Upper lobe of right lung (tissue), 1 donor: Measurements from ENCODE around the gene MTR. TPM values are rescaled to one million over a fixed set of nuclear protein-coding genes. Genes with fewer than 3 reads are reported as not detected.

Experiments used
- ATAC-seq: fragments of 200-7000 bp; cut with Tn5 transposase; one replicate; pipeline ENCODE4 v1.9.1; 2020; ENCODE audit warnings: mild to moderate bottlenecking, moderate library complexity
- DNase-seq: peaks from one replicate; pipeline ENCODE4 v3.0.0-alpha.2; 2020
- H3K27ac ChIP-seq: fragments of 200-600 bp; one replicate; pipeline ENCODE4 v1.8.0; 2022
- H3K27me3 ChIP-seq: fragments of 200-600 bp; one replicate; pipeline ENCODE4 v1.8.0; 2022; ENCODE audit warnings: mild to moderate bottlenecking
- H3K36me3 ChIP-seq: fragments of 200-600 bp; one replicate; pipeline ENCODE4 v1.8.0; 2022
- H3K4me1 ChIP-seq: fragments of 200-600 bp; one replicate; pipeline ENCODE4 v1.8.0; 2022
- H3K4me3 ChIP-seq: fragments of 200-600 bp; one replicate; pipeline ENCODE4 v1.8.0; 2022; ENCODE audit warnings: mild to moderate bottlenecking
- H3K9me3 ChIP-seq: fragments of 200-600 bp; one replicate; pipeline ENCODE4 v1.8.0; 2022
- intact Hi-C: fragments of 100-400 bp; cut with DNase I; formaldehyde crosslinking; loops from one replicate; pipeline ENCODE4 v1.11.0; 2022
- total RNA-seq: library from RNA; stranded (reverse); fragmentation: NEBNext Ultra II Directional; extraction: Animal tissue kit (Norgen Biotek cat#: 25700); gene quantifications from one replicate; pipeline ENCODE4 v1.2.1, GENCODE V29; 2021
- TF ChIP-seq, protein P1 (sequence below): fragments of 200-600 bp; IDR thresholded peaks from one replicate; pipeline ENCODE4 v1.8.0; 2022; ENCODE audit warnings: antibody characterized with exemption
- donor health status: DM: no; HTN: yes; CAD: no; lungs with severe emphysema.

The MTR gene
- total RNA-seq, 1 donor from 2014 or later, result 37.9 TPM

DNA sequence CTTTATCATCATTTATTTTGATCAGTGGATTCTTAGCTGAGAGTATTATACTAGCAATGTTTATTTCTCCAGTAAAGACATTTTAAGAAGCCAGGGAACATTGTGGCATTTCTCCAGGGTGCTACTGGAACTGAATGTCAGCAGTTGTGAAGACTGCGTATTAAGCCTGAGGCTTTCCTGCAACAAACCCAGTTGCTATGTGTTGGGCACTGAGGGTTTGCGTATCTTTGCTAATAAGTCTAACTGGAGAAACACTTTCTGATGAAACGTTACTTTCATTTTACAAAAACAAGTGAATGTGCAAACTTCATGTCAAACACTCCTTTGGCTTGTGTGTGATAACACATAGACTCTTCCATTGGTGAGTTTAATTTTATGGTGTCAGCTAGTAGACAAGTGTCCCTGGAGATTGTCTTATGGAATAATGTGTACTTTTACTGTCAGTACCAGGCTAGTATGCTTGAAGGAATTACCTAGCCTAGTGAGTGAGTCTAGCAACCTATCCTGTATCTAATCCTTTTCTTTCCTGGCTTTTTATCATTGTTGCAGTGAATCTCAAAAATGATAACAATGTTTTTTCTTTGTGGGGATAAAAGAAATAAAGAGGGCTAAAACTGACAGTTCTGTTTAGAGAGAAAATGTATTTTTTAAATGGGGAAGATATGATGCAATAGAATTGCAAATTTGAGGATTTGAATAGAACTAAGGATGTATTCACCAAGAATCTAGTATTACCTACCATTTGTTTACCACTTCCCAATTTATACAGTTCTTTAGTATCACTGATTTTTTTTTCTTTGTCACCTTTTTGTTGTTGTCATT lies 70.1 kb downstream of the MTR start:
- intact Hi-C loops, result no loop called here
- Histone ChIP-seq H3K27ac (no peak overlapping the region), H3K9me3 (no peaks in the 10 kb centered on the region), H3K4me3 (no peak overlapping the region), H3K4me1 (no peaks in the 10 kb centered on the region), H3K27me3 (no peaks in the 10 kb centered on the region), H3K36me3 (peaks cover 53% of the 10 kb centered on the region)
- TF ChIP-seq, protein P1, sequence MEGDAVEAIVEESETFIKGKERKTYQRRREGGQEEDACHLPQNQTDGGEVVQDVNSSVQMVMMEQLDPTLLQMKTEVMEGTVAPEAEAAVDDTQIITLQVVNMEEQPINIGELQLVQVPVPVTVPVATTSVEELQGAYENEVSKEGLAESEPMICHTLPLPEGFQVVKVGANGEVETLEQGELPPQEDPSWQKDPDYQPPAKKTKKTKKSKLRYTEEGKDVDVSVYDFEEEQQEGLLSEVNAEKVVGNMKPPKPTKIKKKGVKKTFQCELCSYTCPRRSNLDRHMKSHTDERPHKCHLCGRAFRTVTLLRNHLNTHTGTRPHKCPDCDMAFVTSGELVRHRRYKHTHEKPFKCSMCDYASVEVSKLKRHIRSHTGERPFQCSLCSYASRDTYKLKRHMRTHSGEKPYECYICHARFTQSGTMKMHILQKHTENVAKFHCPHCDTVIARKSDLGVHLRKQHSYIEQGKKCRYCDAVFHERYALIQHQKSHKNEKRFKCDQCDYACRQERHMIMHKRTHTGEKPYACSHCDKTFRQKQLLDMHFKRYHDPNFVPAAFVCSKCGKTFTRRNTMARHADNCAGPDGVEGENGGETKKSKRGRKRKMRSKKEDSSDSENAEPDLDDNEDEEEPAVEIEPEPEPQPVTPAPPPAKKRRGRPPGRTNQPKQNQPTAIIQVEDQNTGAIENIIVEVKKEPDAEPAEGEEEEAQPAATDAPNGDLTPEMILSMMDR, result no peak
- no peak for DNase-seq
- ATAC-seq, result no peak

DNA sequence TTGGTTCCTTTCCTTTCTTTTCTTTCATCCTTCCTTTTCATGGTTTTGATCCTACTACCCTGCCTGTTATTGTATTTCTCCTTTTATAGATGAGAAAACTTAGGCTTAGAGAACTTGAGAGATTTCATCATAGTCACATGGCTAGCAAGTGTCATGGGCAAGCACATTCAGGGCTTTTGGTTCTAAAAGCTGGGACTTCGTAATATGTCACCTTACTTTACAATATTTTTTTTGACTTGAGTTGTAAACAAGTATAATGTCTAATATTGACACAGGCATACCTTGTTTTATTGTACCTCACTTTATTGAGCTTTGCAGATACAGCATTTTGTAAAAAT lies 70.7 kb downstream of the MTR start:
- Histone ChIP-seq H3K27me3 (no peaks in the 10 kb centered on the region), H3K9me3 (no peaks in the 10 kb centered on the region), H3K4me3 (no peak overlapping the region), H3K4me1 (no peaks in the 10 kb centered on the region), H3K27ac (no peak overlapping the region), H3K36me3 (peaks cover 47% of the 10 kb centered on the region)
- intact Hi-C loops, result no loop called here
- TF ChIP-seq, protein P1, result no peak
- DNase-seq, result no peak
- ATAC-seq, result no peak

DNA sequence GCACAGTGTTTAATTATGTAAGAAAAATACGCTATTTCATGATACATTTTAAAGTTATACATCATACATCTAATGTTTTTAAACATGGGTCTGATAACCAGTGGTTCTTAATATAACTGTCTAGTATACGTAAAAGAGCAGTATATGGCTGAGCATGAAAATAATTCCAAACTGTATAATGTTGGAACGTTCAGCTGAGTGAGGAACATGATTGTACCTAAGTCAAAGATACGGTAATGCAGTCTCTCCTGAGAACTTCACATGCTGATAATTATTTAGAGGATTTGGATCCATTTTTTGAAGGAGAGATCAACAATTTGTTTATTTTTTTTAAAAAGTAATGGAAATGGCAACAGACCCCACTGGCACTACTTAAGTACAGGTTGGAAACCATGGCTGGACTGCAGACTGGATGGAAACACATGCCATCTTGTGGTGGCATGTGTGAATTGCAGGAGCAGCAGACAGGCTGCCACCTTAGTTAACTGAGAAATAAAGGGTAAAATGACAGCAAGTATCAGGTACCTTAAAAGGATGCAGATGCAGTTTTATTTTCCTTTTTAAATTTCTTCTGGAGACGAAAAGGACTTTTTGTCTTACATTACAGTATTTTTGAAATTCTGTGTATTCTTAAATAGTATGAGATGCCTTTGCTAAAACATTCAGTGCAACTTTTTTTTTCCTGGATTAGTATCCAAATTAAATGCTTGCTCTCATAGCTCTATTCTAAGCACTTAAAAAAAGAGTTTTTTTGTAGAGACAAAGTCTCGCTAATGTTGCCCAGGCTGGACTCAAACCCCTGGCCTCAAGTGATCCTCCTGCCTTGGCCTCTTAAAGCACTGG lies 73.8 kb downstream of the MTR start:
- ATAC-seq (peak; percentile 87), DNase-seq (no peak)
- no peaks in the 10 kb centered on the region for H3K4me1 ChIP-seq
- H3K27ac ChIP-seq, result no peak overlapping the region
- TF ChIP-seq, protein P1, result peak; percentile 94
- intact Hi-C loops, result no loop called here
- H3K36me3 ChIP-seq, result peaks cover 32% of the 10 kb centered on the region
- H3K27me3 ChIP-seq, result no peaks in the 10 kb centered on the region
- no peak overlapping the region for H3K4me3 ChIP-seq
- H3K9me3 ChIP-seq, result no peaks in the 10 kb centered on the region

DNA sequence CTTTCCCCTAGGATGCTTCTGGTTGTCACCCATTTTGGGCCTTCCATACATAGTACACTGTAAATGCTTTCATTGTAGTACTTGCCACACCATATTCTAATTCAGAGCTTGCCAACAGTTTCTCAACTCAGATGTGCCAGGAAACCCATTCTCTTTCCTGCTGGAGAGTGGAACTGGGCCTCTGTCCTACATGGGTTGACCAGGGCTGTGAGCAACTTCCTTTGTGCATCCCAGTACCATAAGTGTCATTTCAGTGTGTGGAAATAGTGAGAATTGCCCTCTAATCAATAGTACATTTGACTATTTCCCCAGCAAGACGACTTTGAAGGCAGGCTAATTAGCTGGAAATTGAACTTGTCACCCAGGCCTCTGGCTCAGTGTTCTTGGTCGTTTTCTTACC lies 74.8 kb downstream of the MTR start:
- H3K9me3 ChIP-seq, result no peaks in the 10 kb centered on the region
- H3K4me3 ChIP-seq, result no peak overlapping the region
- TF ChIP-seq, protein P1, result no peak
- ATAC-seq, result peak; percentile 58
- intact Hi-C loops, result no loop called here
- H3K36me3 ChIP-seq, result peaks cover 29% of the 10 kb centered on the region
- no peak overlapping the region for H3K27ac ChIP-seq
- H3K27me3 ChIP-seq, result no peaks in the 10 kb centered on the region
- no peak for DNase-seq
- H3K4me1 ChIP-seq, result no peaks in the 10 kb centered on the region

DNA sequence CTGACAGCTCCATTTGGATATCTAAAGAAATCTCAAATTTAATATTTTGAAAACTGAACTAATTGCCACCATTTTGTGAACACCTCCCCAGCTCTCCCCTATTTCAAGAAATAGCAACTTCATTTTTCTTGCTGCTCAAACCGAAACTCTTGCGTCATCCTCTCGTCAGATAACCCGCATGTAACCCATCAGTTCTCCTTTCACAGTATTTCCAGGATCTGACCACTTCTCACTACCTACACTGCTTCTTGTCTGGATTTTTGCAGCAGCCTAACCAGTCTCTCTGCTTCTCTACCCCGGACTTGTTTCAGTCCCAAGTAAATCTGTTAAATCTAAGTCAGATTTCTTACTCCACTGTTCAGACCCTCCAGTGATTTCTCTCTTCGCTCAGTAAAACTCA lies 75.6 kb downstream of the MTR start:
- no peaks in the 10 kb centered on the region for H3K27me3 ChIP-seq

More for the DNA sequence above, 75.6 kb downstream of the MTR start:
- intact Hi-C loops, result no loop called here
- H3K9me3 ChIP-seq, result no peaks in the 10 kb centered on the region
- no peak overlapping the region for H3K4me3 ChIP-seq
- TF ChIP-seq, protein P1, result no peak
- no peak overlapping the region for H3K27ac ChIP-seq
- H3K36me3 ChIP-seq, result peaks cover 34% of the 10 kb centered on the region
- no peaks in the 10 kb centered on the region for H3K4me1 ChIP-seq
- no peak for DNase-seq
- peak; percentile 78 for ATAC-seq
